IMR-90 (cell line): ENCODE measurements around the gene POLR3G. TPM values are rescaled to one million over a fixed set of nuclear protein-coding genes. Genes with fewer than 3 reads are reported as not detected.
A peak's percentile ranks its signal among the peaks of the same experiment; 100 is the strongest.

Experiments
- ATAC-seq: fragments of 200-7000 bp; cut with Tn5 transposase; 2 replicates; pipeline ENCODE4 v1.9.1; 2020; ENCODE audit warnings: low read depth, mild to moderate bottlenecking, moderate library complexity
- BruUV-seq: library from RNA; stranded (reverse); fragments of 400-500 nt; replicated peaks from 2 replicates; lab custom pipeline; 2021; lab: Mats Ljungman, UMichigan
- CTCF ChIA-PET: fragments of 300-600 bp; formaldehyde crosslinking; extraction: SDS; loops from one replicate; lab custom pipeline; 2021; ENCODE audit warnings: antibody characterized with exemption; lab: Yijun Ruan, JAX
- POLR2A ChIA-PET: fragments of 300-600 bp; sonication (Branson Sonifier 250); formaldehyde crosslinking; loops from one replicate; lab custom pipeline; 2022; ENCODE audit warnings: antibody characterized with exemption; ENCODE audit not compliant: unreplicated experiment; lab: Charles Lee
- DNase-seq: peaks from one replicate; pipeline ENCODE4 v3.0.0; 2013
- H2AFZ ChIP-seq: replicated peaks from 2 replicates; pipeline ENCODE3; 2013; ENCODE audit warnings: low read length, mild to moderate bottlenecking; ENCODE audit not compliant: poor library complexity
- H2AK5ac ChIP-seq: 2 replicates; pipeline ENCODE4 v1.6.1; 2013; ENCODE audit warnings: low read depth, low read length, inconsistent platforms
- H2AK9ac ChIP-seq: replicated peaks from 2 replicates; pipeline ENCODE3; 2013; ENCODE audit warnings: mild to moderate bottlenecking, low read depth, low read length, moderate library complexity; ENCODE audit not compliant: poor library complexity
- H2BK120ac ChIP-seq: 2 replicates; pipeline ENCODE4 v1.6.1; 2013; ENCODE audit warnings: low read depth, low read length, inconsistent platforms
- H2BK15ac ChIP-seq: 3 replicates; pipeline ENCODE4 v1.6.1; 2013; ENCODE audit warnings: low read depth, low read length, inconsistent platforms
- H2BK20ac ChIP-seq: 2 replicates; pipeline ENCODE4 v1.6.1; 2013; ENCODE audit warnings: low read depth, mild to moderate bottlenecking, inconsistent platforms, low read length, moderate library complexity
- H2BK5ac ChIP-seq: 2 replicates; pipeline ENCODE4 v1.6.1; 2013; ENCODE audit warnings: mild to moderate bottlenecking, low read depth, low read length, inconsistent platforms; ENCODE audit not compliant: poor library complexity, severe bottlenecking
- H3K14ac ChIP-seq: replicated peaks from 2 replicates; pipeline ENCODE4 v1.6.1; 2013; ENCODE audit warnings: low read depth, low read length, inconsistent platforms
- H3K18ac ChIP-seq: 2 replicates; pipeline ENCODE4 v1.6.1; 2013; ENCODE audit warnings: low read depth, low read length, control low read depth
- H3K23ac ChIP-seq: 2 replicates; pipeline ENCODE4 v1.6.1; 2013; ENCODE audit warnings: low read depth, low read length, inconsistent platforms
- H3K27ac ChIP-seq: 2 replicates; pipeline ENCODE4 v1.5.1; 2013; ENCODE audit warnings: mild to moderate bottlenecking, control low read depth, low read length; ENCODE audit not compliant: insufficient read depth
- H3K27me3 ChIP-seq: 2 replicates; pipeline ENCODE4 v1.6.1; 2013; ENCODE audit warnings: low read length; ENCODE audit not compliant: control insufficient read depth, insufficient read depth
- H3K36me3 ChIP-seq: 2 replicates; pipeline ENCODE4 v1.6.1; 2013; ENCODE audit warnings: low read length, mixed read lengths; ENCODE audit not compliant: control insufficient read depth, insufficient read depth
- H3K4ac ChIP-seq: 2 replicates; pipeline ENCODE4 v1.6.1; 2013; ENCODE audit warnings: low read depth, low read length, inconsistent platforms
- H3K4me1 ChIP-seq: 2 replicates; pipeline ENCODE4 v1.6.1; 2013; ENCODE audit warnings: low read length, mixed read lengths; ENCODE audit not compliant: control insufficient read depth, insufficient read depth
- H3K4me2 ChIP-seq: 2 replicates; pipeline ENCODE4 v1.6.1; 2013; ENCODE audit warnings: low read depth, mild to moderate bottlenecking, control low read depth, low read length, moderate library complexity
- H3K4me3 ChIP-seq: 2 replicates; pipeline ENCODE4 v1.5.1; 2013; ENCODE audit warnings: low read depth, mild to moderate bottlenecking, control low read depth, low read length, moderate library complexity; ENCODE audit not compliant: insufficient read depth
- H3K56ac ChIP-seq: 2 replicates; pipeline ENCODE4 v1.6.1; 2013; ENCODE audit warnings: low read length, inconsistent platforms; ENCODE audit not compliant: insufficient read depth; ENCODE audit errors: extremely low read depth
- H3K79me1 ChIP-seq, 2 experiments: 2 replicates each; pipeline ENCODE4 v1.6.1; 2013; ENCODE audit warnings: low read length in 2 of 2, inconsistent platforms in 1 of 2, low read depth in 1 of 2
- H3K9ac ChIP-seq: 2 replicates; pipeline ENCODE4 v1.6.1; 2013; ENCODE audit warnings: low read depth, low read length, control low read depth
- H3K9me1 ChIP-seq: 2 replicates; pipeline ENCODE4 v1.6.1; 2013; ENCODE audit warnings: low read length, inconsistent platforms; ENCODE audit not compliant: insufficient read depth
- H3K9me3 ChIP-seq: 2 replicates; pipeline ENCODE4 v1.6.1; 2013; ENCODE audit warnings: low read length; ENCODE audit not compliant: control insufficient read depth, insufficient read depth
- H4K20me1 ChIP-seq: 2 replicates; pipeline ENCODE4 v1.6.1; 2013; ENCODE audit warnings: low read length, inconsistent platforms; ENCODE audit not compliant: insufficient read depth
- H4K5ac ChIP-seq: 2 replicates; pipeline ENCODE4 v1.6.1; 2013; ENCODE audit warnings: mild to moderate bottlenecking, low read depth, low read length, control low read depth
- H4K8ac ChIP-seq, 2 experiments: 2 replicates each; pipeline ENCODE4 v1.6.1; 2013; ENCODE audit warnings: low read depth in 2 of 2, low read length in 2 of 2, control low read depth in 1 of 2, inconsistent platforms in 1 of 2
- H4K91ac ChIP-seq: 2 replicates; pipeline ENCODE4 v1.6.1; 2013; ENCODE audit warnings: low read depth, low read length, inconsistent platforms; ENCODE audit not compliant: insufficient read depth
- CEBPB ChIP-seq: IDR thresholded peaks from 2 replicates; pipeline ENCODE4 v1.6.1; 2012; ENCODE audit warnings: low read depth, low read length, improper control_type of control experiment
- CTCF ChIP-seq: conservative IDR thresholded peaks from 2 replicates; pipeline ENCODE4 v1.5.1; 2012; ENCODE audit warnings: mild to moderate bottlenecking, low read depth, low read length, improper control_type of control experiment
- FOS ChIP-seq: fragments of 150-350 bp; IDR thresholded peaks from 2 replicates; pipeline ENCODE4 v1.6.1; 2016; ENCODE audit warnings: low read depth, low read length
- MAZ ChIP-seq: IDR thresholded peaks from 2 replicates; pipeline ENCODE4 v1.6.1; 2012; ENCODE audit warnings: low read depth, mild to moderate bottlenecking, low read length, improper control_type of control experiment, moderate library complexity, borderline replicate concordance
- MXI1 ChIP-seq: IDR thresholded peaks from 2 replicates; pipeline ENCODE4 v1.6.1; 2012; ENCODE audit warnings: low read depth, mild to moderate bottlenecking, low read length, moderate library complexity, borderline replicate concordance
- NFE2L2 ChIP-seq: fragments of 150-350 bp; IDR thresholded peaks from 2 replicates; pipeline ENCODE4 v1.6.1; 2016; ENCODE audit warnings: low read depth, mild to moderate bottlenecking, low read length
- RCOR1 ChIP-seq: IDR thresholded peaks from 2 replicates; pipeline ENCODE4 v1.6.1; 2012; ENCODE audit warnings: mild to moderate bottlenecking, low read length, improper control_type of control experiment; ENCODE audit not compliant: insufficient replicate concordance
- RFX5 ChIP-seq: IDR thresholded peaks from 2 replicates; pipeline ENCODE4 v1.8.0; 2012; ENCODE audit warnings: low read depth, mild to moderate bottlenecking, low read length, moderate library complexity
- SMC3 ChIP-seq: fragments of 150-350 bp; IDR thresholded peaks from 2 replicates; pipeline ENCODE4 v1.6.1; 2016; ENCODE audit warnings: low read depth, mild to moderate bottlenecking, antibody characterized with exemption, low read length, moderate library complexity
- USF2 ChIP-seq: fragments of 150-350 bp; IDR thresholded peaks from 2 replicates; pipeline ENCODE4 v1.6.1; 2017; ENCODE audit warnings: mild to moderate bottlenecking, antibody characterized with exemption, low read length, low read depth
- WGBS, 2 experiments: methylation state at CpG; one replicate each; pipeline versions ENCODE4 v1.1.5 to v1.1.7; 2013; ENCODE audit warnings: missing lambda C conversion rate in 2 of 2; ENCODE audit not compliant: insufficient read length in 1 of 2; ENCODE audit errors: extremely low coverage in 2 of 2; 5-methylcytosine and 5-hydroxymethylcytosine counted together
- dilution Hi-C: fragments of 300-500 bp; cut with HindIII; formaldehyde crosslinking; loops from one replicate; pipeline ENCODE4 v1.14.3; 2018; ENCODE audit warnings: low sequenced_read_pairs; ENCODE audit not compliant: unreplicated experiment
- in situ Hi-C: fragments of 300-500 bp; cut with MboI; formaldehyde crosslinking; loops from 3 replicates; pipeline ENCODE4 v1.14.3; 2019; ENCODE audit warnings: low sequenced_read_pairs, inconsistent platforms, mixed read lengths
- intact Hi-C: fragments of 100-400 bp; cut with micrococcal nuclease; formaldehyde crosslinking; loops from 2 replicates; pipeline ENCODE4 v1.10.0; 2022
- polyA plus RNA-seq, 3 experiments: library from polyadenylated mRNA; depleted of rRNA; stranded (reverse); fragments of >200 nt; gene quantifications; 2 replicates each; pipeline ENCODE4 v1.2.3, GENCODE V29; 2012; ENCODE audit warnings: low replicate concordance in 1 of 3
- total RNA-seq: library from RNA; depleted of rRNA; stranded (reverse); fragments of >200 nt; gene quantifications from 2 replicates; pipeline ENCODE4 v1.2.3, GENCODE V29; 2012
- TF ChIP-seq, protein P1 (sequence below): fragments of 150-350 bp; IDR thresholded peaks from 2 replicates; pipeline ENCODE4 v1.6.1; 2016; ENCODE audit warnings: low read depth, mild to moderate bottlenecking, low read length, moderate library complexity, borderline replicate concordance

The POLR3G gene
- total and polyA plus RNA-seq, 2 of the 4 experiments (the other 2 are of a cell fraction), result 10.6 to 11.6 TPM

- Histone ChIP-seq H3K4me3 (no peak overlapping the region), H3K9me3 (no peaks in the 10 kb centered on the region), H4K5ac (peak overlapping the region; percentile 39; the same call in 1 of the 2 replicates), H2AFZ (no peak overlapping the region), H3K4me1 (peaks cover 4% of the 10 kb centered on the region), H2AK5ac (no peak overlapping the region), H3K27ac (no peak overlapping the region), H2BK5ac (no peak overlapping the region), H3K9ac (no peak overlapping the region), H3K79me1 (peaks cover 9 to 10% of the 10 kb centered on the region in 2 experiments), H3K14ac (no peak overlapping the region), H2BK15ac (no peak overlapping the region), H3K23ac (no peak overlapping the region), H3K27me3 (no peaks in the 10 kb centered on the region), H3K18ac (no peak overlapping the region), H4K20me1 (no peaks in the 10 kb centered on the region), H4K8ac (0 out of 4 replicates have a peak overlapping the region, but pooled peaks of 1 of the 2 experiments have one; percentile 37), H2BK120ac (no peak overlapping the region), H2BK20ac (no peak overlapping the region), H3K4ac (no peak overlapping the region), H3K56ac (no peak overlapping the region), H3K36me3 (no peaks in the 10 kb centered on the region), H3K9me1 (0 out of 2 replicates have a peak, but pooled peaks cover 2% of the 10 kb centered on the region), H2AK9ac (no peak overlapping the region), H3K4me2 (peak overlapping the region; percentile 67; the same call in 1 of the 2 replicates), H4K91ac (no peak overlapping the region)
- no peak for DNase-seq
- in situ Hi-C loops (no loop called here), intact Hi-C loops (no loop called here), dilution Hi-C loops (no loop called here)
- no peak for TF ChIP-seq MXI1
- TF ChIP-seq FOS, result no peak
- TF ChIP-seq RCOR1, result no peak
- no peak for TF ChIP-seq SMC3
- no peak for TF ChIP-seq RFX5
- no peak for TF ChIP-seq CEBPB
- no peak for TF ChIP-seq NFE2L2
- TF ChIP-seq CTCF, result no peak
- no peak for TF ChIP-seq MAZ
- TF ChIP-seq, protein P1, sequence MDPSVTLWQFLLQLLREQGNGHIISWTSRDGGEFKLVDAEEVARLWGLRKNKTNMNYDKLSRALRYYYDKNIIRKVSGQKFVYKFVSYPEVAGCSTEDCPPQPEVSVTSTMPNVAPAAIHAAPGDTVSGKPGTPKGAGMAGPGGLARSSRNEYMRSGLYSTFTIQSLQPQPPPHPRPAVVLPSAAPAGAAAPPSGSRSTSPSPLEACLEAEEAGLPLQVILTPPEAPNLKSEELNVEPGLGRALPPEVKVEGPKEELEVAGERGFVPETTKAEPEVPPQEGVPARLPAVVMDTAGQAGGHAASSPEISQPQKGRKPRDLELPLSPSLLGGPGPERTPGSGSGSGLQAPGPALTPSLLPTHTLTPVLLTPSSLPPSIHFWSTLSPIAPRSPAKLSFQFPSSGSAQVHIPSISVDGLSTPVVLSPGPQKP, result no peak
- TF ChIP-seq USF2, result no peak
- no peak for ATAC-seq
- ChIA-PET CTCF (interaction anchor here (0.6 kb wide), 2 partner anchors 53 to 992 kb away, joined by 3 read pairs; no protein-coding TSS in a partner anchor), POLR2A (no interaction called here)
- 40% methylated on average over 1 of the region's 2 CpGs; no CpG with 5 or more reads in 1 of the 2 experiments for WGBS, 2 experiments
- no TSS peak for BruUV-seq
Measured at GRCh38 chr5:90477073-90477472, 2.4 kb downstream of the POLR3G start.
